Transverse colon (tissue), 3 donors: ENCODE data around the gene ZNF618.
"Not testable (repeated sequence)": the region's sequence is repeated elsewhere in the genome, so short reads cannot be mapped to it uniquely, and the experiment has no call there.

Experiments
- CTCF ChIP-seq, 5 experiments: fragments of 200-600 bp in 3 of 5; fragments of 450-650 bp in 2 of 5; sonication (generic) in 3 of 5; IDR thresholded peaks; 1 replicate in 2 of 5; 2 replicates in 3 of 5; pipeline ENCODE4 v1.5.1; 2016 to 2017; ENCODE audit warnings: antibody characterized with exemption in 5 of 5, inconsistent platforms in 3 of 5, mild to moderate bottlenecking in 2 of 5, moderate library complexity in 1 of 5
- EP300 ChIP-seq: sonication (generic); formaldehyde crosslinking; IDR thresholded peaks from one replicate; pipeline ENCODE4 v1.6.1; 2017; ENCODE audit warnings: antibody characterized with exemption, low read depth
- POLR2A ChIP-seq: fragments of 450-650 bp; IDR thresholded peaks from one replicate; pipeline ENCODE4 v1.6.1; 2016; ENCODE audit warnings: antibody characterized with exemption, mild to moderate bottlenecking, moderate library complexity

GRCh38 chr9:113997064-113997463 is 121.0 kb downstream of the ZNF618 start:
- not testable (repeated sequence) for TF ChIP-seq POLR2A; CTCF (IDR thresholded peaks at IDR 0.05); EP300
